Measurements from ENCODE around the gene EPHB2.
A peak's percentile ranks its signal among the peaks of the same experiment; 100 is the strongest.

EPHB2 gene

GRCh38 chr1:22722901-22723550 is 12.4 kb downstream of the EPHB2 start:
- no peak for DNase-seq

DNA sequence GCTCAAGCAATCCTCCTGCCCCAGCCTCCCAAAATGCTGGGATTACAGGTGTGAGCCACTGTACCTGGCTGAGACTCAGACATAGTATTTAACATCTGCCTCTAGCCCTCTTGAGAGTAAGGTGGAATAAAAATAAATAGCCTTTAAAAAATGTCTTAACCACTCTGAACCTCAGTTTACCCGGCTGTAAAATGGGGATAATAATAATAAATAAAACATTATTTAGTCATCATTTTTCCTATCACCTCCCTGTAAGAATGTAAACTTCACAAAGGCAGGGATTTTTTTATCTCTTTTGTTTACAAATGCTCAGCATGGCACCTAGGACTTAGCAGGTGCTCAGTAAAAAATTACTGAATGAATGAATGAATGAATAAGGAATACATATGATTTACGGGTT is 17.2 kb downstream of the EPHB2 start:
- DNase-seq = no peak

GRCh38 chr1:22728751-22729399 is 18.2 kb downstream of the EPHB2 start:
- no peak for DNase-seq

DNA sequence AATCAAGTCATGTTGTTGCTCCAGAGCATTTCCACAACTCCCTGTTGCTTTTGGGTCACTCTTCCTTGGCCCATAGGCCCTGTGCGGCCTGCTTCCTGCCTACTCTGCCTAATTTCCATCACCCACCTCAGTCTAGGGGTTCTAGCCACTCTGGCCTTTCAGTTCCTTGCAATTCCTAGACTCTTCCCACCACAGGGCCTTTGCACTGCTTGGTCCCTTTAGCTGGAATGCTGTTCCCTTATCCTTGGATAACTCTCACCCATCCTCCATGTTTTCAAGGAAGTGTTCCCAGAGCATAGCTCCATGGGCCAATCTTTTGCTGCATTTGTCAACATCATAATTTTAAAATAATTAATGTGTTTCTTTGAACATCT is 18.7 kb downstream of the EPHB2 start:
- no peak for DNase-seq

DNA sequence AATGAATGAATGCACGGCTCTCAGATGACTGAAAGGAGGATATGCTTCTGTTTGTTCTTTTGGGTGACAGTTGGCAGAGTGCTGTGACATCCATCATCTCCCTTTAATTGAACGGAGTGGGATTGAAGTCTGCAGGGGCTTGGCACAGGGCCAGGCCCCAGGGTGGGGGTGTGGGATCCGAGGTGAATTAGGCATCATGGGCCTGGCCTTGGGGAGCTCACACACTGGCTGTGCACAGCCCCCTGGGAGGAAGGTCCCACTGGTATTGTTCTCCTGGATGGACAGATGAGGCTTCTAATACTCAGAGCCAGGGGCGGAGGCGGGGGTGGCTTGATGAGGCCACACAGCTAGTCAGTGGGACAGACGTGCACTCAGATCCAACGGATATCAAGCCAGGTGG is 19.3 kb downstream of the EPHB2 start:
- DNase-seq = no peak

DNA sequence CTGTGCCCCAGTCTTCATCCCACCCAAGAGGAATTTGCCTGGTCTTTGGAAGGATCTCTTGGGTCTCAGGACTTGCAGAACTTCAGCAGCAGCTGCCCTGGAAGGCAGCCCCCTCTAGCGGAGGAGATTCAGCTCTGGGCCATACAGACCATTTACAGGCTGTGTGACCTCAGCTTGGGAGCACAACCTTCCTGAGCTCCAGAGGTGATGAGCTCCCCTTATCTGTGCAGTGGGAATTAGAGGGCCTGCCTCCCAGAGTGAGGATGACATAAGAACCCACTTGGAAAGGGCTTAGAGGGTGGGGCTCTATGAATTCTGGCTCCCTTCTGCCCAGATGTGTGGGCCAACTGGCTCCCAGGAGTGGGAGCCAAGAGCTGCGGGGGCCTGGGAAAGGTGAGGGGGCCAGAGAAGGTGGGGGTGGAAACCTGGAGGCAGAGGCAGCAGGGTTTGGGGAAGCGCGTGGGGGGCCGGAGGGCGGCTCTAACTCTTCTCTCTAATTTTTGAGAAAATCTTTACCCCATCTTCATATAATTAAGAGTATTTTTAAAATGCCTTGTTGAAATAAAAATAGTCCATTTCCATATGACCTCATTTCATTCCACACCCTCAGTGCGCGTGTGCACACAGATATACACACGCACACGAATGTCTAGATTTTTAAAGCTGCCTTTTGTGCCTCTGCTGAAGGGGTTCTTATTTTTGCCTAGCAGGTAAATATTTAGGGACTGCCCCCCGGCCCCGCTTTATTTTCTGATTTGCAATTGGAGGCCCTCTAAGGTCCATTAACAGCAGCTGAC is 21.5 kb downstream of the EPHB2 start:
- DNase-seq = no peak

DNA sequence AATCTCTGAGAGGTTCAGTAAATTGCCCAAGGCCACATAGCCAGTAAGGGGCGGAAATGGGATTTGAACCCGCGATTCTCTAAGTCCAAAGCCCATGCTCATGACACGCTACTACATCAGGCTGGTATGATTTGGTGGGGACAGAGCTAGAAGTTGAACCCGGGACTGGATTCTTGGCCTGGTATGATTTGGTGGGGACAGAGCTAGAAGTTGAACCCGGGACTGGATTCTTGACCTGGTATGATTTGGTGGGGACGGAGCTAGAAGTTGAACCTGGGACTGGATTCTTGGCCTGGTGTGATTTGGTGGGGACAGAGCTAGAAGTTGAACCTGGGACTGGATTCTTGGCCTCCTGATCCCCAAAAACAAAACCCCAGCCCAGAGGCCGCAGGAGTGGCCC is 23.0 kb downstream of the EPHB2 start:
- DNase-seq = no peak

DNA sequence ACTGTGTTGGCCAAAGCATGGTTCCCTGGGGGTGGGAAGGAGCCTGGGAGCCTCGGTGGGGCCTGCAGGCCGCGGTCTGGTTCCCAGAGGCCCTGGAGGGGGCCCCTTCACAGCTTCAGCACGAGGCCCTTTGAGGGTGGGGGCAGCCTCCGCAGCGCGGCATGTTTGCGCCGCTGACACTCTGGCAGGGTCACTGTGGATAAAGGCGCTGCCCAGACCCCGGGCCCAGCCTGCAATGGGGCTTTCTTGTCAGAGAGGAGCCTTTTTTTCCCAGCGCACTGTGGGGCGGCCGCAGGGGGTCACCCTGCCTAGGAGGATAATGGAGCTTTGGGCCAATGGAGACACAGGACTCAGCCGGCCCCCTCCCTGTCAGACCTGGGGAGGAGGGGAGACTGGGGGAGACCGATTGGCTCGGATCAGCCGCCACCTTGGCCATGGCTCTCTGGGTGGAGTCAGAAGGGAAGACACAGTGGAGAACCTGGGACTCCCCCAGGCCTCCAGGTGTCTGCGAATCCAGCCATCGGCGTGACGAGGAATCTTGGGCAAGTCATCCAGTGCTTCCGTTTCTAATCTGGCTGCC is 26.0 kb downstream of the EPHB2 start:
- DNase-seq = no peak

- DNase-seq = no peak
These were observed 26.9 kb downstream of the EPHB2 start for GRCh38 chr1:22737374-22738068.

DNA sequence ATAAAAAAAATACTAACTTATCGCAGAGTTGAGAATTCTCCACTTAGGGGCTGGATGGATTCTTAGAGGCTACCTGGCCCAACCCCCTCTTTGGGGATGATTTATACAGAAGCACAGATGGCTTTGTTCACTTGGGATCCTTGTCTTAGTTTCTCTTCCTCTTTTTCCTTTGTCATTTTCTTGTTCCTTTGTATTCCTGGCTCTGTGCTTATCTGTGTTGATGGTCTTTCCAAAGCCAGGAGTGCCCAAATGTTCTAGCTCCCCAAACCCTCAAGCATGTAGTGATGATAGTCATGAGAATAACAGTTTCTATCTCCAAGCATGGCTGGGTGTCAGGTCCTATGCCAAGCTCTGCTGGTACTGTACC is 27.4 kb downstream of the EPHB2 start:
- DNase-seq = no peak

DNA sequence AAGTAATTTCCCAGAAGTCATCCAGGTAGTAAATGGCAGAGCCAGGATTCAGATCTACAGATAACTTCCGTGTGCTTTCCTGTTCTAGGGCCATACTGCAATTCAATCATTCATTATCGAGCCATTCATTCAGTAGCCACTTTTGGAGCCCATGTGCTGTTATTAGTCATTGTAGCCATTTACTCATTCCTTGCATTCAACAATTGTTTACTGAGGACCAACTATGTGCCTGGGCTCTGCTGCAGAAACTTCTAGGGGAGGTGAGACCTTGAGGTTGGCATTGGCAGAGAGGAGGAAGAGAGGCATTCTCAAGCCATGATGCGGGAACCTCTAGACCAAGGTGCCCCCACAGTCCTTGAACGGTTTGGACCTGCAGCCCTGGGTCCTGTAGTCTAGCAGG is 27.9 kb downstream of the EPHB2 start:
- no peak for DNase-seq

GRCh38 chr1:22739648-22740385 is 29.2 kb downstream of the EPHB2 start:
- no peak for DNase-seq

DNA sequence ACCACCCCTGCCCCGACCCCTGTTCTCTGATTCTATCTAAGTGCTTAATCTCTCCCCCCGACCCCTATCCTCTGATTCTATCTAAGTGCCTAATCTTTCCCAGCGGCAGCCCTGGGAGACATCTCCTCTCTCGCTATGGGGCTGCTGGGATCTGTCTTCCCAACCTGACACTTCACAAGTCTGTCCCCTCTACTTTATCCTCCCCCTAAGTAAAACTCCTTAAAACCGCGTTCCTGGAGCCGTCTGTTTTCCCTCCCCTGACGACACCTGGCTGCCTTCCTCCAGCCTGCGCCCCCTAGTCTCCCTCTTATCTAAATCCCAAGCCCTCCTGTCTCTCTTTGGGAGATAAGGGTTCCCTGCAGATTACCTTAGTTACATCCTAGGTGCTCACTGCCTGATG is 30.5 kb downstream of the EPHB2 start:
- no peak for DNase-seq

DNA sequence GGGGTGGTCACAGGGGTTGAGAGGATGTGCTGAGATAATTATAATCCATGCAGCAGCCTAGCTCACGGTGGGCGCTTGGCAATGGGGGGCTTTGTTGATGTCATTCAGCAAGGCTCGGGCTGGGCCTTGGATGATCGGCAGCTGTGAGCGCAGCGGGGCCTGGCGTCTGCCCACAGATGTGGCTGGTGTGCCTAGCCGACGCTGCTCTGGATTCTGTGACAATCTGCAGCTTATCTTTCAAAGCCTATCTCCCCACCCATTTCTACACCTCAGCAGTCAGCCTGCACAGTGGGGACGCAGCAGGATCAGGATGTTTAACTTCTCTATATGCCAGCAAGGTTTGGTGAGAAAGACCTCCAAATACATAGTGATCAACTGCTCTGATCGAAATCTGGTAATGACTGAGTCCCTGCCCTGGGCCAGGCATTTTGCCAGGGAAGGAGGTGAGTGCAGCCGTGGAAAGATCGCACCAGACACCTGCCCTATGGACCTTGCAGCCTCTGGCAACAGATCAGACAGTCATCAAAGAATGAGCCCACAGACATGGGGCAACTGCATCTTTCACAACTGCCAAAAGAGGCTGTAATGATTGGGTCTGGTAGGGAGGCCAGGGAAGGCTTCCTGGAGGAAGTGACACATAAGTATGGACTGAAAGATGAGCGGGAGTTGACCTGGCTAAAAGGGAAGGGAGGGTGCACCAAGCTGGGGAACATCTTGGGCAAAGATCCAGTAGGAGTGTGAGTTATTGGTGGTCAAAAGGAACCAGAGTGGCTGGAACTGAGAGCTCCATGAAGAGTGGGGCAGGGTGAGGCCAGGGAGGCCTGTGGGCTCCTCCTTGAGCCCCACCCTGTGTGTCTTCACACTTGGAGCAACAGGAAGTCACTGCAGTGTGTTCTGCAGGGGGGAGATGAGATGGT is 35.3 kb downstream of the EPHB2 start:
- no peak for DNase-seq

DNA sequence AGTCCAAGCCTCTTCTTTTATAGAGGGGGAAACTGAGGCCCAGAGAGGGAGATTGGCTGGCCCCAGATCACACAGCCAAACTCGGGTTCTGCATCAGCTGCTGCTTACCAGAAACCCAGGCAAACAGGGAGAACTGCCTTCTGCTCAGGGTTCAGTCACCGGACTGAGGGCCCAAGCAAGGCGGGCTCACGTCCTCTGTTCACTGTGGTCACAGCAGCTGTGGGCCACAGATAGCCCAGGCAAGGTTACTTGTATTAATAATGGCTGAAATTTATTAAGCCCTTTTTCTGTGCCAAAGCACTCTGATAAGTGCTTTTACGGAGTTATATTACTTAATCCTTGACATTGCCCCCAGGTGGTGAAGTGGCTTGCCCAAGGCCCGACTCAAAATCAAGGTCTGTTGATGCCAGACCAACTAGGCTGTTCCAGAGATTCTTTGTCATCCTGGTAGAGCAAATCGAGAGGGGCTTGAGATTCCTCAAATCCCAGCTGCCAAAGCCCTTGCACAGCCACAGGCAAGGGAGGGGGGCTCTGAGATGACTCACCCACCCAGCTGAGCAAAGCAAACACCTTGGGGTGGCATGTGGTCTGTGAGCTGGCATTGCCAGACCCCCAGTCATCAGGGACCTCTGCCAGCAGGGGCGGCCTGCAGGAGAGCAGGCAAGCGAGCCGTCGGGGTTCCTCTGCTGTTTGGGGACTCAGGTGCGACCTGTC is 36.5 kb downstream of the EPHB2 start:
- DNase-seq = peak; percentile 1

DNA sequence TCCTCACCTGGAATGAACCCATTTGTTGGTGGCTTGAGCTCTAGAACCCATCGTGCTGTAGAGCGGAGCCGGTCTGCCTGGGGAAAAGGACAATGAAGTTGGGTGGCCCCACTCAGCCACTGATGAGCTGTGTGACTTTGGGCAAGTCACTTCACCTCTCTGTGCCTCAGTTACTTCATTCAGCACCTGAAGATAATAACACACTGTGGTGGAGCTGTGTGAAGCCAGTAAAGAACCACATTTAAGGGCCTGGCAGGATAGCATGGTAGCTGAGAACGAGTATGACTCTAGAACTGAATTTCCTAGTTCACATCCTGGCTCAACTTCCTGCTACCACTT is 37.1 kb downstream of the EPHB2 start:
- DNase-seq = no peak

GRCh38 chr1:22749503-22749902 is 38.9 kb downstream of the EPHB2 start:
- no peak for DNase-seq

DNA sequence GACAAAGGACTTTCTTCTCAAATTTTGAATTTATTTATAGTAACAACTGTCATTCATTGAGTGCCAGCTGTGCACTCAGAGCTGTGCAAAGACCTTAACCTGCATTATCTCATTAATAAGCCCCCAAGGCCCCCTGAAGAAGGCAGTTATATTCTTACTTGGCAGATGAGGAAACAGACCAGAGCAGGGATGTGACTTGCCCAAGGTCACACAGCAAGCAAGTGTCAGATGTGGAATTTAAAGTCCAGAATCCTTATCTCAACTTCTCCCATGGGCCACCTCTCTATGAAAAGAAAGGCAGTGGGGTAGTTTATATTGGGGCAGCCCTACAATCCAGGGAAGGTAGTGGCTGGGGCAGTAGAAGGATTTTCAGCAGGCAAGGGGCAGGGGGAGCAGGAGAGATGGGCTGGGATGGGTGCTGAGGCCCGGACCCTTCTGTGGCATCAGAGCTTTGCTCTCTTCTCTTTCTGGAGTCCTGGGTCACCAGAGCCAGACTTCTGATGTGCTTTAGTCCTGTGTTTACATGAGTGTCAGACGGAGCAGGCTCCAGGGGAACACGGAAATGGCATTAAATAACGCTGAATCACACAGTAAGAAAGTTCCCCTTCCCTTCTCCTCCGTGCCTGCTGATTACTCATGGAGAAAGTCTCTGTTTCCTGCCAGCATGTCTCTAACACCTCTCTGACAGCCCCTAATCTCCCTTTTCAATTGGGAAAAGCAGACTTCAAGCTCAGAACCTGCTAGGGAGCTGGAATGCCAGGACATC is 39.5 kb downstream of the EPHB2 start:
- DNase-seq = peak; percentile 84

DNA sequence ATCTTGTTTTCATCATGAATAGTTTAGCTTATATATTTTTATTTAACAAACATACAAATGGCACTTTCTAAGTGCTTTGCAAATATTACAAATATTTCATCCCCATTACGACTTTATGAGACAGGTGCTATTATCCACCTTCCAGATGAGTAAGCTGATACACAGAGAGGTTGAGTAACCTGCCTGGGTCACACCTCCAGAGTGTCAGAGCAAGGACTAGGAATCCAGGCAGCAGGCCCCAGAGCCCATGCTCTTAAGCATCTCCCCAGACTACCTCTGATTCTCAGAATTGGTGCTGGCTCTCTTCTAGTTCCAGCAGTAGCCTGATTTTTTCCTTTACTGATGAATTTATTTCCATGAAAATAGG is 40.0 kb downstream of the EPHB2 start:
- DNase-seq = no peak

DNA sequence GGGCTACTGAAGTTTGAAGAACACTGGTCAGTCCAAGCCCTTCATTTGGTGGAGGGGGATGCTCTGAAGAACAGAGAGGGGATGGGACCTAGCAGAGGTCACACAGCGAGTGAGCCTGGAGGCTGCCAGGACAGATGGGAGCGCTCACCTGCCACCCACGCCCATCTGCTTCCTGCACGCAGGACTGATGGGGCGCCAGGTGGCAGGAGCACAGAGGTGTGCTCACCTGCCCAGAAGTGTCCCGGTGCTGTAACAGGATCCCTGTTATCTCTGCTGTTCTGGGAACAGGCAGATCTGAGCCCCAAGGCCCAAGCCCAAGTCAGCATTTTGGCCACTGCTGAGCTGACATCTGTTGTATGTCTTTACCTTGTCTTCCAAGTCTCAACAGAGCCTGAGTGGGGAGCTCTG is 40.5 kb downstream of the EPHB2 start:
- DNase-seq = no peak
